Smooth muscle cell of the brain vasculature (primary cell): Measurements from ENCODE around the gene ALPK3.

ENCODE experiments used
- DNase-seq: peaks from one replicate; pipeline ENCODE4 v3.0.0-alpha.2; 2012; ENCODE audit warnings: low read depth, low spot score

Gene ALPK3

GRCh38 chr15:84822653-84823281 lies 5.6 kb downstream of the ALPK3 start:
- no peak for DNase-seq

- no peak for DNase-seq
Measured at GRCh38 chr15:84823282-84823878, 6.2 kb downstream of the ALPK3 start.

GRCh38 chr15:84824260-84825007 lies 7.3 kb downstream of the ALPK3 start:
- no peak for DNase-seq

- no peak for DNase-seq
Measured at GRCh38 chr15:84826369-84826823, 9.2 kb downstream of the ALPK3 start.

DNA sequence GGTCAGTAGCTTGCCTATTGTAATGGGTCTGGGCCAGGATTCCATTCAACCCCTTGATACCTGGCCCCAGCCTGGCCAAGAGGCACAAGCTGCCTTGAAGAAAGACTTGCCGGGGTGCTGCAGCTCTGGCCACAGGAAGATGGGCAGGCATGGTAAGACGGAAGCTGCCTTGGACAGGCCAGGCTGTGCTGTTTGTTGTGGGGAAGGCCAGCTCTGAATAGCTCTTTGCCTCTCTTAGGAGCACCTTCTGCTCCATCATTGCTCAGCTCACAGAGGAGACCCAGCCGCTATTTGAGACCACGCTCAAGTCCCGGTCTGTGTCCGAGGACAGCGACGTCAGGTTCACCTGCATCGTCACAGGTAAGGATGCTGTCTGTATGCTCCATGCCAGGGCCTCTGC lies 10.1 kb downstream of the ALPK3 start:
- no peak for DNase-seq

GRCh38 chr15:84828086-84828908 lies 11.1 kb downstream of the ALPK3 start:
- DNase-seq: no peak

GRCh38 chr15:84829428-84829827 lies 12.3 kb downstream of the ALPK3 start:
- no peak for DNase-seq

- no peak for DNase-seq
Measured at GRCh38 chr15:84830036-84830435, 12.9 kb downstream of the ALPK3 start.

- no peak for DNase-seq
Measured at GRCh38 chr15:84831028-84831427, 13.9 kb downstream of the ALPK3 start.

DNA sequence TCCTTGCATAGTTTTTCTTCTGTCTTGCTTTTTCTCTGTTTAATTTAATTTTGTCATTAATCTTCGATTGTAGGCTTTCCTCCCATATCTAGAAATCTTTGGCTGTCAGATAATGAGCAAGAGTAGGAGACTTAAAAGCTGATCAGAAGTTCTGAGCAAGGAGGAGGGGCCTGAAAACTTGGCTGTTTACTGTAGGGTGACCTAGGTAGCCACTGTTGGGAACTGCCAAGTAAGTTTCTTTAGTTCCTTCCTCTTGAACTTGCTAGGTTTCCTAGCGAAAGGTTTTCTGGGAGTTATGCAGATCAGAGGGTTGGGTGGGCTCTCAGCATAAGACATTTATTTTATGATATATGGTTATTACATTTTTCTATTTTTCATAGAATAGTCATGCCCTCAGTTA lies 14.5 kb downstream of the ALPK3 start:
- no peak for DNase-seq

DNA sequence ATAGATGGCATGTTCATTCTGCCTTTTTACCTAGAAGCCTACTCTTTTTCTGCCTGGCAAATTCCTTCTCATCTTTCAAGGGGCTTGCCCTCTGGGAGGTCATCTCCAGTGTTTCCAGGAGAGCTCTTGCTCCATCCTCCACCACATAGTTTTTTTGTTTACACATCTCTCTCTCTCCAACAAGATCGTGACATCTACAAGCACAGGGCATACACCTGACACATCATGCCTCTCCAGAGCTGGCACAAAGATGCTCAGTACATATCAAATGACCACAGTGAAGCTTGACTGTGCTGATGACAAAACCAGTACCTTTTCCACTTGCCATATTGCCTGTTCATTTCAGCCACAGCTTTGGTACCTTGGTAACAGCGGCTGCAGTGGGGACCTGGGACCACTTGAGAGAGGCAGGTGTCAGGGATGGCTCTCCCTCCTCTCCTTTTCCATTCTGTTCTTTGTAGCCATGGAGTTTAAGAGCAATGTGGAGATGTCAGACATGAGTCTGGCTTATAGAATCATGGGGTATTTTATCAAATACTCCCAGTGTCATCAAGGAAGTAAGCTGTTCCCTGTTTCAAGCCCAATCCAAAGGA lies 15.4 kb downstream of the ALPK3 start:
- no peak for DNase-seq

DNA sequence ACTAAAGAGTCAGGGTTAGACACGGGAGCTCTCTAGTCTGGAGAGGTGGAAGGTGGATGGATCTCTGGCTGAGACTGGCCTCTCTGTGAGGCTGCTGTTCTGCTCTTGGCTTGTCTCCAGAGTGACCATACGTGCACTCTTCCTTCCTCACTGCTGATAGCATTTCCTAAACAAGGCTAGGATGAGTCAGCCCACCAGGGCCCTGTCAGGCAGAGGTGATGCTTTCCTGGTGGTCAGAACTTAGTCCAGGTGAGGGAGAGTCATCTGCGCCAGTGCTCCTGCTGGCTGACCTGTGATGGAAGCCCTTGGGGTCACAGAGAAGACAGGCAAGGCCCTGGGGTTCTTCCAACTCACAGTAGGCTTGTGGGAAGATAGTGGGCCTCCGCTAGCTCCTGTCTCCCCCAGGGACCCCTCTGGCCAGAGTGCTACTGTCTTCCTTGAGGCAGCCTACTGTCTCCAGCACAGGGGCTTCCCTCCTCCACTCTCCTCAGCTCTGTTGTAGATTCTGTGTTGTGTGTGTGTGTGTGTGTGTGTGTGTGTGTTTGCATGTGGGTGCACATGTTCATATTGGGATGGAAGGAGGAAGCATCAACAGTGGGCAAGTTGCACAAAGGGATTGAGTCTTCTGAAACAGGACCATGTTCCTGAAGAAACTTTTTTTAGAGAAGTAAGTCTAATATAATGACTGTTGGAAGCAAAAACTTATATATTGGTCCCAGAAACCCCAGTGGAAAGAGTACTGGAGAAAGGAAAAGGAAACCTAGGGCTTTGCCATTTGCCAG lies 16.5 kb downstream of the ALPK3 start:
- DNase-seq: no peak

DNA sequence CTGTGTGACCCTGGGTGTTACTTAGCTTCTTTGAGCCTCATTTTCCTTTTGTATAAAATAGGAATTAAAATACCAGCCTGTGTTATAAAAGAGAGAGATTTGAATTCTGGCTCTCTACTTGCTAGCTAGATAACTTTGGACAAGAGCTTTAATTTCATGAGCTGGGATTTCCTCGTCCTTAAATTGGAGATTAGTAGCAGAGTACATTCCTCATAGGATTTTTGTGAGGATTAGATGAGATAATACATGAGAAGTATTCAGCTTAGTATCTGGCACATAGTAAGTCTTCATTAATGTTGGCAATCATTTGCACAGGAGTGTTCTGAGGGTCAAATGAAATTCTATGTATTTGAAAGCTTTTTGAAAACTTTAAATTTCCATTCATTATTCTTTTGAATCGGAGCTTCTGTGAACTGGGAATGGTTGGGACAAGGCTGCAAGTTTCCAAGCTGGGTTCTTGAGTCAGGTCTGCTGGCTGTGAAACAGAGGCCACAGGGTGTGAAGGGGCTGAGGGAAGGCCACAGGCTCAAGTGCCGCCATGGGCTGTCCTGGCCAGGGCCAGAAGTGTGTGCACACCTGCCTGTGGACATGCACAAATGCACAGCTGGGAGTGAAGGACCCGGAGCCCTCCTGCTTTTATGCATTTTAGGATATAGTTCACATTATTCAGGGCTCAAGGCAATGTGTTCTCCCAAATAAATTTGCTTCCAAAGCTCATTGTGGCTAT lies 17.2 kb downstream of the ALPK3 start:
- DNase-seq: no peak

DNA sequence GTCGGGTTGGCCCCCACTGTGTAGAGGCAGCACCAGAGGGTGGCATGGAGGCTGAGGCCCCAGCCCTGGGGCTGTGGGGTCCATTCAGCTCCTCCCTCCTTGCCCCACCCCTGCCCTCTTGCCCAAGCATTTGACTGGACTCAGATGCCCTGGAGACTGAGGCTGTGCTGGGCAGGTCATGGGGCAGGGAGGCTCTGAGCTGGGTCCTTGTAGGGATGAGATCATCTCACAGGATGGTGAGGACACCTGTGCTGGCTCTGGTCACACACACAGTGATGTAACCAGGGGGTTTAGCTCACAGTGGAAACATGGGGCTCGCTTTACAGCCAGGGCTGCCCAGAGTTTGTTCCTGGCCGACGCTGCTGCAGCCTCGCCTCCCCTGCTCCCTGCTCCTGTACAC lies 17.8 kb downstream of the ALPK3 start:
- DNase-seq: no peak

GRCh38 chr15:84835661-84836337 lies 18.6 kb downstream of the ALPK3 start:
- no peak for DNase-seq

DNA sequence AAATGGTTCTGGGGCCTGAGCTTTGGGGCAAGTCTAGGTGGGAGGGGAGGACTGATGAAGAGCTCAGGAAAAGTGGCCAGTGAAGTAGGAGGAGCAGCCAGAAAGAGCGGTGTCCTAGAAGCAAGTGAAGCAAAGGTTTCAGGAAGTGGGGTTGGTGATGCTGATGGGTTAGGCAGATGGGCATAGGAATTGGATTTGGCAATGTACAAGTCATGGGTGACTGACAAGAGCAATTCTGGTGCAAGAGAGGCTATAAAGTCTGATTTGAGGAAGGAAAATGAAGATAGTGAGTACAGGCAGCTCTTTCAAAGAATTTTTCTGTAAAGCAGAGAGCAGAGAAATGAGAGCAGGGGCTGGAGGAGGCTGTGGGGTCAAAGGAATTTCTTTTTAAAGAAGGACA lies 19.7 kb downstream of the ALPK3 start:
- no peak for DNase-seq

DNA sequence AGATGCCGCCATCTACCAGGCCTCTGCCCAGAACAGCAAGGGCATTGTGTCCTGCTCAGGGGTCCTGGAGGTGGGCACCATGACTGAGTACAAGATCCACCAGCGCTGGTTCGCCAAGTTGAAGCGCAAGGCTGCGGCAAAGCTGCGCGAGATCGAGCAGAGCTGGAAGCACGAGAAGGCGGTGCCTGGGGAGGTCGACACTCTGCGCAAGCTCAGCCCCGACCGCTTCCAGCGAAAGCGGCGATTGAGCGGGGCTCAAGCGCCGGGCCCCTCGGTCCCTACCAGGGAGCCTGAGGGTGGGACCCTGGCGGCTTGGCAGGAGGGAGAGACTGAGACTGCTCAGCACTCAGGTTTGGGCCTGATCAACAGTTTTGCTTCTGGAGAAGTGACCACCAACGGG lies 22.6 kb downstream of the ALPK3 start:
- DNase-seq: no peak

GRCh38 chr15:84840255-84840654 lies 23.1 kb downstream of the ALPK3 start:
- no peak for DNase-seq

DNA sequence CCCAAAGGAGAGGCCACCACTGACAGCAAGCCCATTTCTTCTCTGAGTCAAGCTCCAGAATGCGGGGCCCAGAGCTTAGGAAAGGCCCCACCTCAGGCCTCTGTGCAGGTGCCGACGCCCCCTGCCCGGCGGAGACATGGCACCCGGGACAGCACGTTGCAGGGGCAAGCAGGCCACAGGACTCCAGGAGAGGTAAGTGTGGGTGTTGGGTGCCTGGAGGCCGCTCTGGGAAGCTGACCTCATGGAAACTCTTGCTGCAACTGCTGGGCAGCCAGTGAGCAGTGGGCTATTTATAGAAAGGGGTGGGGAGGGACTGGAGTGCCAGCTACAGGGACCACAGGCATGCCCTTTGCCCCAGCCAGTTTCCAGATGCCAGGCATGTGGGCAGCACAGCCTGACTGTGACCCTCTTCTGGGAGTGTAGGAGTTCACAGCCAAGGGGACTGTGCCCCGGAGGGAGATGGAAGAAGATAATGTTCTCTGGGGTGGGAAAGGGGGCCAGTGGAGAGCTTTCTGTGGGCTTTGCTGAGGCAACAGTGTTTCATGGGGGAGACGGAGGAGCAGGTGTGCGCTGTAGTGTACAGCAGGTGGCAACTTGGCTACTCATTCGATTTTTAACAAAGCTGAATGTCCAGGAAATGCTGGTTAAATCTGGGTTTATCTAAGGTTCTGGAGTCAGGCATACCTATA lies 23.7 kb downstream of the ALPK3 start:
- DNase-seq: no peak
